ENCODE results near the gene GCLC. TPM values are rescaled to one million over a fixed set of nuclear protein-coding genes. Genes with fewer than 3 reads are reported as not detected.

The GCLC gene
- total RNA-seq, 4 donors from 2014 or later = 63.5 to 84.3 (median 71.7) TPM

- no peaks in the 10 kb centered on the region for H3K27me3 ChIP-seq
- no peak overlapping the region for H3K4me3 ChIP-seq
- peak overlapping the region in 2 of 4 donors; percentile 5 to 16 for H3K27ac ChIP-seq
- H3K36me3 ChIP-seq = peaks cover 5 to 61% of the 10 kb centered on the region in 2 donors
- ATAC-seq = no peak
- peaks cover 7 to 35% (median 12%) of the 10 kb centered on the region in 3 donors for H3K4me1 ChIP-seq
- TF ChIP-seq EP300 (IDR thresholded peaks at IDR 0.05) (no peak), POLR2AphosphoS5 (IDR thresholded peaks at IDR 0.05) (no peak), CTCF (IDR thresholded peaks at IDR 0.05) (no peak), POLR2A (IDR thresholded peaks at IDR 0.05) (no peak)
- H3K9me3 ChIP-seq = no peaks in the 10 kb centered on the region
- WGBS, 2 donors (ENCODE audit: low coverage in 1 of 2) = 85 to 89% methylated on average over 2 to 3 of the region's 3 CpGs
These were observed 45.8 kb downstream of the GCLC start for GRCh38 chr6:53499094-53499493.

GRCh38 chr6:53498649-53499048 is 46.3 kb downstream of the GCLC start:
- Histone ChIP-seq H3K36me3 (peaks cover 5 to 57% of the 10 kb centered on the region in 2 donors), H3K4me1 (peaks cover 7 to 40% (median 12%) of the 10 kb centered on the region in 3 donors), H3K9me3 (no peaks in the 10 kb centered on the region), H3K27me3 (no peaks in the 10 kb centered on the region), H3K4me3 (no peak overlapping the region), H3K27ac (peak overlapping the region in 1 of 4 donors; percentile 5)
- no peak for TF ChIP-seq EP300 (IDR thresholded peaks at IDR 0.05)
- no peak for TF ChIP-seq POLR2A (IDR thresholded peaks at IDR 0.05)
- no peak for TF ChIP-seq POLR2AphosphoS5 (IDR thresholded peaks at IDR 0.05)
- TF ChIP-seq CTCF (IDR thresholded peaks at IDR 0.05) = no peak
- no peak for ATAC-seq
- WGBS, 2 donors (ENCODE audit: low coverage in 1 of 2) = 62 to 72% methylated on average over 6 of the region's 6 CpGs

DNA sequence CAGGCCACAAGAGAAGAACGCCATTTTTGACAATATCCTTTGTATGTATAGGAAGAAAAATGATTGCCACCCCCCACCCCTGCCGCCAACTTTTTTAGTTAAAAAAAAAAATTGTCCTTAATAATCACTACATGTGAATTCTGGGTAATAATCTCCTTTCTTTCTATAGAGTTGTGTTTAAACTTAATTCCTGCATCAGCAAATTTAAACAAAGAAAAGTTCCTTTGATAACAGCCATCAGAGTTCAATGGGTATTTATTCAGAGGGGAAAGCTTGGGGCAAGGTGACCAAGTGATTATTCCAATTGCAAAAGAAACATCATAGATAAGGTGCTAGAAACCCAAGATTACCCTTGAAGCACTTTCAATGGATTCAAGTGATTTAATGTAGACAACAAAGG is 47.0 kb downstream of the GCLC start:
- H3K27me3 ChIP-seq = no peaks in the 10 kb centered on the region
- H3K4me3 ChIP-seq = no peak overlapping the region
- no peak overlapping the region for H3K27ac ChIP-seq
- 65 to 86% methylated on average over 2 of the region's 2 CpGs for WGBS, 2 donors (ENCODE audit: low coverage in 1 of 2)
- peaks cover 5 to 49% of the 10 kb centered on the region in 2 donors for H3K36me3 ChIP-seq
- peaks cover 11 to 47% (median 16%) of the 10 kb centered on the region in 3 donors for H3K4me1 ChIP-seq
- no peak for ATAC-seq
- H3K9me3 ChIP-seq = no peaks in the 10 kb centered on the region
- TF ChIP-seq POLR2AphosphoS5 (IDR thresholded peaks at IDR 0.05) = no peak
- TF ChIP-seq EP300 (IDR thresholded peaks at IDR 0.05) = no peak
- TF ChIP-seq CTCF (IDR thresholded peaks at IDR 0.05) = no peak
- no peak for TF ChIP-seq POLR2A (IDR thresholded peaks at IDR 0.05)

DNA sequence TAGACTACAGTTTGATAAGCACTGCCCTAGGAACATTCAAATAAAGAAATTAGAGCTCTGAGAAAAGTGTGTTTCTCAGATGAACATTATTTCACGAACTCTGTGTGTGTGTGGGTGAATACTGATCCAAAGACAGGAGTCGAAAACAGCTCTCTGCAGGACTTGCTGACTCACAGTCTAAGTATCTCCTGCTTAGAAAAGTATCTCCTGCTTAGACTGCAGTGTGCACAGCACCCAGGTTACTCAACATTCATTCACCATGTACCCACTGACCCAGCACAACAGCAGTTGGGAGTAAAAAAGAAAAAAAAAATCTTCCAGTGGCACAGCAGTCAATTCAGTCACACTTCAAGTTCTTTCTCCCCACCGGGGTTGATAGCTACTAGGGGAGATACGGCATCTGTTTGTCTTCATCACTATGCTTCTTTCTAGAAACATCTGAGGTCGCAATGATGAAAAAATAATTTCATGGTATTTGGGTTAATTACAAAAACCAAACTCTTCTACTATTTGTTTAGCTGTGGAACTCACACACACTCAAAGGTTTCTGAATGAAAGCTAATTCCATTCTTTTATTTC is 48.0 kb downstream of the GCLC start:
- peaks cover 11 to 47% (median 16%) of the 10 kb centered on the region in 3 donors for H3K4me1 ChIP-seq
- H3K36me3 ChIP-seq = peaks cover 5 to 39% of the 10 kb centered on the region in 2 donors
- 30 to 38% methylated on average over 4 to 5 of the region's 5 CpGs for WGBS, 2 donors (ENCODE audit: low coverage in 1 of 2)
- no peaks in the 10 kb centered on the region for H3K9me3 ChIP-seq
- peak overlapping the region; percentile 50 to 69 (median 64) for H3K27ac ChIP-seq
- peak; percentile 86 for ATAC-seq
- H3K4me3 ChIP-seq = no peak overlapping the region
- TF ChIP-seq EP300 (IDR thresholded peaks at IDR 0.05) = no peak
- TF ChIP-seq POLR2AphosphoS5 (IDR thresholded peaks at IDR 0.05) = no peak
- TF ChIP-seq POLR2A (IDR thresholded peaks at IDR 0.05) = no peak
- no peak for TF ChIP-seq CTCF (IDR thresholded peaks at IDR 0.05)
- H3K27me3 ChIP-seq = no peaks in the 10 kb centered on the region
